GM18499 (cell line): ENCODE results near the gene PTPRE.
A peak's percentile ranks its signal among the peaks of the same experiment; 100 is the strongest.

Experiments
- ATAC-seq: cut with Tn5 transposase; IDR thresholded peaks from one replicate; pipeline ENCODE4 v1.9.1; 2021; ENCODE audit warnings: moderate number of reproducible peaks; ENCODE audit not compliant: insufficient read depth, unreplicated experiment

The PTPRE gene

GRCh38 chr10:128035557-128035973 is 128.7 kb downstream of the PTPRE start:
- ATAC-seq = no peak

DNA sequence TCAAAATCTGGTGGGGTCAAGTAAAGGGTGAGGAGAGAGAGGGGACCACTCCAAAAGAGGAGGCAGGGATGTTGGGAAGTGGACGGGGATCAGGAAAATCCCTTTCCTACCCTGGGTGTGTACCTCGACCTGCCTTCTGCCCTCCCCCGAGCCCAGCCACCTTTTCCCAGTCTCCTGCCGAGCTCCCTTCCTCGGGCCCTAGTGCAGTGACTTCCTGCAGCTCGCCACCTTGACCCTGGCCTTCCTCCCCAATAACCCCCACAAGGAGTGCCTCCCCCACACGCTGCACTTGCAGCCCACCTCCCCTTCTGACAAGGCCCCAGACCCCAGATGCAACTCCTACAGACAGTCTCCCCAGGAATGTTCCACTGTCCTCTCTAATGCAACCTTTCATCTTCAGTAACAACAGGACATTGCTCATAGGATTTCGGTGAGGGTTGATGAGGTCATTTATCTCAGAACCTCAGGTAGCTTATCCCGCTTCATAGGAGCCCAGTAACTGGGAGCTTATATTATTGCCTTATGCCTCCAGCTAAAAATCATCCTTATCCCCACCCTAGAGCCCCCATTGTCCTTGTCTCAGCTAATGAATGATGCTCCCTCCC is 129.2 kb downstream of the PTPRE start:
- ATAC-seq = no peak

DNA sequence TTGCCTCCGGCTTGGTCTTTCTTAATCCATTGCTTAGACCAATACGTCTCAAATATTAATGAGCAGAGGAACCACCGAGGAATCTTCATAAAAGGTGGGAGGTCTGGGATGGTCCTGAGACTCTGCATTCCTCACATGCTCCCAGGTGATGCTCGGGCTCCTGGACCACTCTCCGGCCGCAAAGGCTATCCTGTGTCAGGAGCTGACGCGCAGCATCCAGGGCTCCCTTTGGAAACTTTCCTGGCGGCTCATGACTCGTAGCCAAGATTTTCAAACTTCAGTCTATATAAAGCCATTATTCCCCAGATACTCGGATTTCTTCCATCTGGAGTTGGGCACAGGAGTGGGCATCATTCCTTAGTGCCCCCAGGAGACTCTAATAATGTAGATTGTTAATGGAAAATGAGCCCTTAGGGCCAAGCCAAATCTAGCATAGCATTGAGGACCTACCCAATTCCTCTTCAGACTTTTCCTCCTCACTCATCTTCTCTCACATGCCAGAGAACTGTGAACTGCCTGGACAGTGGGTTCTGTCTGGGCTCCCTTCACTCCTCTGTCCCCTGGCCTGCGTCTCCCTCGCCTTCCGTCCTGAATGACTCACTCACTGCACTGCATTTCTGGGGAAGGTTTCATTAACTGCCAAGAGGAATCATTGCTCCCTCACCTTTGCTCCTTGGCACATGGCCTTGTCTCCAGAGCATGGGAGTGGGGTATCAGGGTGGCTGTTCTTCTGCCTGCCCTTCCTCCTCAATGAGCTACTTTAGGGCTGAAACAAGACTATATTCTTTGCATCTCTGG is 130.0 kb downstream of the PTPRE start:
- ATAC-seq = no peak

GRCh38 chr10:128040096-128040495 is 133.2 kb downstream of the PTPRE start:
- ATAC-seq = no peak

GRCh38 chr10:128040681-128041080 is 133.8 kb downstream of the PTPRE start:
- no peak for ATAC-seq

DNA sequence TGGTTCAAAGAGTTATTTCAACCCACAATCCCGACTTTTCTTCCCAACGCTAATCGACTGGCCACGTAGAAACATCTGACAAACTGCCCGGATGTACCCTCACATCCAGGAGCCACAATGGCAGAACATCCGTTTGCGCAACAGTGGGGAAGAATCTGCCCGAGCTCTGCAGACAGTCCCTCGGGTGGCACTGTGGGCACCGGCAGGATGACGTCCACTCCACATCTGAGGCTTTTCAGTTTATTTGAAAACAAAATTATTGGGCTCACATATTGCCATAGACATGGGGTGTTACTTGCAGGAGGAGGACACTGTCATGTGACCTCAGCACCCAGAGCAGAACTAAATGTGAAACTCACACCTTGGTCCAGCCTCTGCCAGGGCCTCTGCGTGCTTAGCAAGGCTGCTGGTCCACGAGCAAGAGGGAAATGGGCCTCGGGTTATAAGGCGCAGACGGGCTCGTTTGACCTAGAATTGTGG is 135.3 kb downstream of the PTPRE start:
- ATAC-seq = no peak

DNA sequence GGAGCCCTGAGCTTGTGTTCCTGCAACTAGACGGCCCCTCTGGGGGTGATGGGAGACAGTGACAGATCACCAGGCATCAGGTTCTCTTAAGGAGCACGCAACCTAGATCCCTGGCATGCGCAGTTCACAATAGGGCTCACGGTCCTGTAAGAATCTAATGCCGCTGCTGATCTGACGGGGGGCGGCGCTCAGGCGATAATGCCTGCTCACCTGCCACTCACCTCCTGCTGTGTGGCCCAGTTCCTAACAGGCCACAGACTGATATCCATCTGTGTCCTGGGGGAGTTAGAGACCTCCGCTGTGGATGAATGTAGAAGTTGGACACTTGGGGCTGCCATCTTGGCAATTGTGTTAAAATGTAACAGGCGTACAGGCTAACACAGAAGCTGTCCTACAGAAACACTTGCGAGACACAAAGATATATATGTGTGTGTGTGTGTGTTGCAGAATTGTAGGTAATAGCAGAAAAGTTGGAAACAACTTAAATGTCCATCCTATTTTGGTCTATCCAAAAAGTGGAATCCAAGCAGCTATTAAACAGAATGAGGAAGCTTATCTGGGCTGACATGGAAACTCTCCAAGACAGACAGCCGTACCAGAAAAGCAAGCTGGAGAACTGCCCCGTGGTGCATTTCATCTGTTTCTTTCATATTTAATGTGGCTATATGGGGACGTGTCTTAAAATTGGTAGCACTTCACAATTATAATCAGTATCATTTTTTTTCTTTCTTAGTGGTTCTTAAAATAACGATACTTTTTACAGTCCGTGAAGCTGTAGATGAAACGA is 136.5 kb downstream of the PTPRE start:
- ATAC-seq = no peak

DNA sequence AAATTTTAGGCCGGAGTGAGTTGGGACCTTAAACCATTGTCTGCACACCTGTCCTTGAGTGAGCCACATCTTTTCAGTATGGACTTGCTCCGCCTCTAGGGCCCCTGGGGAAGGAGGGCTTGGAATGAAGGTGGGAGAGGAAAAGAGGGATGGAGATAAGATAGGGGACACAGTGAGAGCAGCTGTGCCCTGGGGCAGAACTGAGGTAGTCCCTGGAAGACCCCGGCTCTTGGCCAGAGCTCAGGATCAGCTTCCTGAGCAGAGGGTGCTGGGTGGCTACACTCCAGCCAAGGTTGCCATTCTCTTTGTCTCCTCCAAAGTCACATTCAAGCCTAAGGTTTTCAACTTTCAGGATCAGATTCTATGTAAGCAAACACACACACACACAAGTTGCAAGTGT is 137.3 kb downstream of the PTPRE start:
- ATAC-seq = no peak

- no peak for ATAC-seq
Measured at GRCh38 chr10:128044961-128045832, 138.3 kb downstream of the PTPRE start.

GRCh38 chr10:128045833-128046120 is 138.9 kb downstream of the PTPRE start:
- no peak for ATAC-seq

DNA sequence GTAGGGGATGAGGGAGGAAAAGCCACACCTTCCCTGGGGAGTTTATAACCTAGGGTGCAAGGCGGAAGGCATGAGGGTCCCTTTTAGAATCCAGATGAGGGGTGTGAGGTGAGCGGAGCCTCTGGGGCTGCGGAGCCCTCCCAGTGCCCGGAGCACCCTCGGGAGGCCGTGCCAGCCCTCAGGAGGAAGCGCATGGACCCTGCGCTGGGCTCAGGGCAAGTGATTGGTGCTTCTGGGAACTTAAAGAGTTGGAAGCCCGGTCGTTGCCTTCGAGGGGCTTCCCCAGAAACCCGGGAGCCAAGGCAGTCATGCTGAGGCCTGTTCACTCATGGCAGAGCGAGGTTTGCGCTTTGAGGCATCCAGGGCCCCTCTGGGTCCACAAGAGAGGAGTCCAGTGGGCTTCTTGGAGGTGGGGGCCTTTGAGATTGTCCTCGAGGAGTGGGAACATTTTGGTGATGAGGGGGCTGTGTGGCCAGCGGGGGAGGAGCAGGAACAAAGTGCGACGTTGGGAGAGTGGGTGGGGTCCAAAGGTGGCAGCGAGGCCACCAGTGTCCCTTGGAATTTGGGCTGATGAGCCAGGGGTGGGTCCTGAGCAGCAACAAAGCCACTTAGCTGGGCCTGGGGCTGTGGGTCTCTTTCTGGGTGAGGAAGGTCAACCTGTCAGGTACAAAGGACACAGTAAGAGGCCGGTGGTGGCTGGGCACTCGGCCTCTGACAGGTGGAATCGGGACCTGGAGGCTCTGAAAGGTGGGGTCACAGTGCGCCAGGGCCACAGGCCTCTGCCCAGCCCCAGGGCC is 139.5 kb downstream of the PTPRE start:
- ATAC-seq = no peak

GRCh38 chr10:128046953-128047290 is 140.0 kb downstream of the PTPRE start:
- no peak for ATAC-seq

DNA sequence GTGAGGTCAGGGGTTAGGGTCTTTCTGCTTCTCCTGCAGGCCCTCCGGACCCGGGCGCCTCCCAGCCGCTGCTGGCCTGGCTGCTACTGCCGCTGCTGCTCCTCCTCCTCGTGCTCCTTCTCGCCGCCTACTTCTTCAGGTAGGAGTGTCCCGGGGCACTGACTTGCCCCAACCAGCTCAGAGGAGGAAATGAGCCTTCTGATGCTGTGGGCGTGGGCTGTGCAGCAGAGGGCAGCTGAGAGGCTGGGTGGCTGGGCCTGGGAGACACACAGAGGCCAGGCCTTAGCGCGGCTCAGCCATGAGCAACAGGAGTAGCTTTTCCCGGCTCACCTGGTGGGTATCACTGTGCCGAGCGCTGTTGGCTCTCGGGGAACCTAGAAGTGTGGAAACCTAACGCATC is 140.4 kb downstream of the PTPRE start:
- ATAC-seq = peak; percentile 94

DNA sequence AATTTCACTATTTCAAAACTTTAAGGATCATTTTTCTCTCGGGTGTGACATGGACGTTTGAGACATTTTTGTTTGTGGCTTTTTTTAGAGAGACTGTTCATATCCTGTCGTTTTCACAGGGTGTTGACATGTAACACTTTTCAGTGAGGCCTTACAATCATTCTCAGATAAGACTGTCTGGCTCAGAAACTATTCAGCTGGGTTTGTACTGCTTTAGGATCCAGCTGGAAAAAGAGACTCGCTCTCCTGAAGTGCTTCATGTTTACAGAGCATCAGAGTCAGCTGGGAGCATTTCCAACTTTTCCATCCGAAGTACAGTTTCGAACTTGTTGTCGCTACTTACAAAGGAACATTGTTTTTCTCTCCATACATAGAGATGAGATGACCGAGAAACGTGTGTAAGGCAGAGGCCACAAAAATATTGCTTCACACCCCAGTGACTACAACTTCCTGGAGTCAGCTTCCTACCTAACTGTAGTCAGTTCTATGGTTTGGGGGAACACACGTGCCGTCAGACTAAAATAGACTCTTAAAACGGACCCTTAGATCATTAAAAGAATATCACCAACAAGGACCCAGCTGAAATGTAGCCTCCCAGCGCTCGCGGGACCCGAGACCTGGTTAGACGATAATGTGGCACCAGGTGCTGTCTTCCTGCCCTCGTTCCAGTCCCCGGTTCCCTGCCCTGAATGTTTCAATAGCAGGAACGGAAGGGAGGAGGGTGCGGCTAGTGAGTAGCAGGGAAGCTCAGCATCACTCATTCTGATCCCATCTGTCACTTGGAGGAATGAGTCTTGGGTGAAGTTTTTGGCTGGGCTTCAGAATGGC is 141.3 kb downstream of the PTPRE start:
- peak; percentile 31 for ATAC-seq

DNA sequence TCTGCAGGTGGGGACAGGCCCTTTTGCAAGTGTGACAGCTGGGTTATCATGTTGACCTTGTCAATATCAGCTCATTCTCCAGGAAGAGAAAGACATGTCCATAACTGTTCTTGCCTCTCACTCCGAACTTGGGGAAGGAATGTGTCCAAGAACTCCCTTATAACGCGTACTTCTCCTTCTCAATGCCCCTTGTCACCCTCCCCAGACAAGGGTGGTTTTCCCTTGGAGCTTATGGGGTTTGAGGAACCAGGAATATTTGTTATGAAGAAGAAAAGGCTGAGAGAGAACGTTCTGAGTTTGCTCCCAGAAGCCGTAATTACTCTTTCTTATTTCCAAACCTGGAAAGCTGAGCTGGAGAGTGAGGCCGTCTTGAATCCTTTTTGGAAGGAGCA is 141.9 kb downstream of the PTPRE start:
- no peak for ATAC-seq

DNA sequence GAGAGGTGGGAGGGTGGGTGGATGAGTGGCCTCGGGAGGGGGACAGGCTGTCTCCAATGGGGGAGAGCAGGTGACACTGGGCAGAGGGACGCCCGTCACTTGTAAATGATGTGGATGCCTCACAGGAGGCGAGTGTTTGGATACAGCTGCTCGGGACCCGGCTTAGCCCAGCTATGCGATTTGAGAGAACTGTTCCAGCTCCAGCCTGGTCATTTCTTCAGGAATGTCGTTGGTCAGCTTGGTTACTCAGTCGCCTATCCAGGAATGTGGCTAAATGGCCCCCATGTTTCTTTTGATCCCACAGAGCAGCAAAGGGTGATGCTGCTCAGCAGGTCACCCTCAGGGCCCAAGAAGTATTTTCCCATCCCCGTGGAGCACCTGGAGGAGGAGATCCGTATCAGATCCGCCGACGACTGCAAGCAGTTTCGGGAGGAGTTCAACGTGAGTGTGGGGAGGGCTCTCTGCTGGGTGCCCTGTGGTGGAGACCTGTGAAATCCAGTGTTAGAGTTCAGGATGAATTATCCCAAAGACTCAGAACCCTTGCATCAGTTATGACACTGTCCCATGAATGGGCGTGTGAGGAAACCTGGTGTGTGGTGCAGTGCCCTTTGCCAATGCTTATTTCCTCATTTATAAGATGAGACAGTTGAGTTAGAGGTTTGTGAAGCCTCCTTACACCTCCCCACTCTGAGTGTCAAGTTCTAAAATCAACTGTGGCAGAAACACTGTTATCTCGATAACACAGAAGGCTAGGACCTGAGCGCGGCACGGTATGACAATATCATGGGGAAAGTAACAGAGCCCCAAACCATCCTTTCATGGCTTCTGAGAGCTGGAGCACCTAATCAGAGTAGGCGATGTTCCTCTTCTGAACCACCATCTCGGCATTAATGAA is 142.6 kb downstream of the PTPRE start:
- no peak for ATAC-seq

GRCh38 chr10:128050121-128050516 is 143.2 kb downstream of the PTPRE start:
- ATAC-seq = no peak

DNA sequence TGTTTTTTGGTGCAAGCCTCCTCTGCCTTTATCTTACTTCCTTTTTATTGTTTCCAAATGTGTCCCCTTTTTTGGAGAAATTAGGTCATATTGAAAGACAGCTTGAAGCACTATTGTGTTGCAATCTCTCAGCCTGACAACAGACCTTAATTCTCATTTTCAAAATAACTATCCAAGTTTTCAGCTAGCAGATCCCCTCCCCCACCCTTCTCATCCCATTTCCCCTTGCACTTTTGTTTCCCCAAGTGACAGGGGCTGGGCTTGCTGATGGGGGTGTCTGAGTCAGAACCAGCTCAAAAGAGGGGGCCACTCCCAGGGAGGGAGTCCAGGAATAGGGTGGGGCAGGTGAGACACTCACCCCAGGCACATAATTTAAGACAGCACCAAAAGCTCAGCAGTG is 144.0 kb downstream of the PTPRE start:
- no peak for ATAC-seq
